Measurements from ENCODE around the gene NF2. TPM values are rescaled to one million over a fixed set of nuclear protein-coding genes. Genes with fewer than 3 reads are reported as not detected.
A peak's percentile ranks its signal among the peaks of the same experiment; 100 is the strongest.

The NF2 gene
- total RNA-seq, 4 donors from 2014 or later: 32.4 to 36.8 (median 34.4) TPM

DNA sequence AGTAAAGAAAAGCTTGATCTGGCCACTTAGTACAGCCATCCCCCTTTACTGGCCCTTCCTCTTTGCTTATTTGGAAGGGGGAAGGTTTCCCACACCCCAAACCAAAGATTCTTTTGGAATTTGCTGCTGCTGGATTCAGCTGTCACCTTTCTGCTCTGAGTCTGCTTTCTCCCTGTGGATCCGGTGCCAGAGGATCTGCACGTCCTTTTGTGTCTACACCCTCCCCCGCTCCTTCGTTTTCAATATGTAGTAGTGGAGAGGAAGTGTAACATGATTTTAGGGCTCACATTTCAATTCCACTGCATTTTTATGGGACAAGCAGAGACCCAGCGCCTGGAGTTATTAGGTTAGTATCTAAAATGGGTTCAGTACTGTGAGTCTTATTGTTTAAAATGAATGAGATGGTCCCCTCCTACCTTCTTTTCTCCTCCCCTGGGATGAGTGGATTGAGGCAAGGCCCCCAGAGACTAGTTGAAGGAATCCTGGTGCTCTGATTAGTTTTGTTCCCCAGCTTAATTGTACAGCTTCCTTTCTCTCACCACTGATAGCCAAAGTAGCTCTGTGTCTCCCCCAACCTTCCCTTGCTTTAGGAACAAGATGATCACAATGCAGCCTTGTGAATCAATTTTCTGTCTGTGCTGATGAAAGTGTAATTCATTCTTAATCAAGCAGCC lies 85.9 kb downstream of the NF2 start:
- 77% methylated on average over 5 of the region's 5 CpGs for WGBS
- Histone ChIP-seq H3K4me1 (peaks cover 46% of the 10 kb centered on the region), H3K36me3 (peaks cover 22% of the 10 kb centered on the region), H3K27me3 (no peaks in the 10 kb centered on the region), H3K4me3 (no peak overlapping the region), H3K9me3 (no peaks in the 10 kb centered on the region), H3K27ac (no peak overlapping the region)
- TF ChIP-seq POLR2A (IDR thresholded peaks at IDR 0.05) (no peak), POLR2AphosphoS5 (IDR thresholded peaks at IDR 0.05) (no peak), CTCF (IDR thresholded peaks at IDR 0.05) (no peak), EP300 (IDR thresholded peaks at IDR 0.05) (no peak)
- DNase-seq (ENCODE audit: low spot score in 2 of 2): no peak

GRCh38 chr22:29689880-29690213 lies 86.4 kb downstream of the NF2 start:
- no peak for DNase-seq (ENCODE audit: low spot score in 2 of 2)
- H3K27ac ChIP-seq: no peak overlapping the region
- 62% methylated on average over 5 of the region's 8 CpGs for WGBS

DNA sequence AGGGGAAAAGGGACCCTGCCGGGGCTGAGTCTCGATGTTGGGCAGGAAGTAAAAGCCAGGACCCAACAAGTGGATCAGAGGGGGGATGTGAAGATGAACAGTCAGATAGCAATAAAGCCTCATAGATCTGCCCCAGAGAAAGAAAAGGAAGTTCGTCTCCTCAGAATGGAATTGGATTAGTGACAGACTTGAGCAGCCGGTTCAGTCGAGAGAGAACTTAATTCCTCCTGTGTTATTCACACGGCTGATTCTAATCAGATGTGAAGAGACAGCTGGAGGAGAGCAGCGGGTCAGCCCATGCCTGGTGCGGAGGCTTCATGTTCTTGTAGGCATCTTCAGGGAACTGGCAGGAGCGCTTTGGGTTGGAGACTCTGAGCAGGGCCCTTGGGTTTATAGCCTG lies 87.0 kb downstream of the NF2 start:
- Histone ChIP-seq H3K36me3 (peaks cover 17% of the 10 kb centered on the region), H3K4me3 (no peak overlapping the region), H3K27me3 (no peaks in the 10 kb centered on the region), H3K9me3 (no peaks in the 10 kb centered on the region), H3K4me1 (peaks cover 57% of the 10 kb centered on the region), H3K27ac (no peak overlapping the region)
- 54% methylated on average over 9 of the region's 9 CpGs for WGBS
- no peak for TF ChIP-seq CTCF (IDR thresholded peaks at IDR 0.05)
- no peak for DNase-seq (ENCODE audit: low spot score in 2 of 2)

More at GRCh38 chr22:29689880-29690213, 86.4 kb downstream of the NF2 start:
- H3K36me3 ChIP-seq: peaks cover 17% of the 10 kb centered on the region
- H3K9me3 ChIP-seq: no peaks in the 10 kb centered on the region
- H3K4me3 ChIP-seq: no peak overlapping the region
- no peak for TF ChIP-seq POLR2AphosphoS5 (IDR thresholded peaks at IDR 0.05)
- TF ChIP-seq CTCF (IDR thresholded peaks at IDR 0.05): peak in 1 of 2 donors; percentile 37
- H3K27me3 ChIP-seq: no peaks in the 10 kb centered on the region
- peaks cover 51% of the 10 kb centered on the region for H3K4me1 ChIP-seq

- H3K36me3 ChIP-seq: peaks cover 10% of the 10 kb centered on the region
- DNase-seq (ENCODE audit: low spot score in 2 of 2): no peak
- 72% methylated on average over 12 of the region's 13 CpGs for WGBS
- no peaks in the 10 kb centered on the region for H3K27me3 ChIP-seq
- H3K4me3 ChIP-seq: no peak overlapping the region
- H3K9me3 ChIP-seq: no peaks in the 10 kb centered on the region
- no peak overlapping the region for H3K27ac ChIP-seq
- peaks cover 60% of the 10 kb centered on the region for H3K4me1 ChIP-seq
- TF ChIP-seq EP300 (IDR thresholded peaks at IDR 0.05) (no peak), POLR2A (IDR thresholded peaks at IDR 0.05) (no peak), POLR2AphosphoS5 (IDR thresholded peaks at IDR 0.05) (no peak), CTCF (IDR thresholded peaks at IDR 0.05) (no peak)
Observed at GRCh38 chr22:29691636-29692326, 88.3 kb downstream of the NF2 start.

DNA sequence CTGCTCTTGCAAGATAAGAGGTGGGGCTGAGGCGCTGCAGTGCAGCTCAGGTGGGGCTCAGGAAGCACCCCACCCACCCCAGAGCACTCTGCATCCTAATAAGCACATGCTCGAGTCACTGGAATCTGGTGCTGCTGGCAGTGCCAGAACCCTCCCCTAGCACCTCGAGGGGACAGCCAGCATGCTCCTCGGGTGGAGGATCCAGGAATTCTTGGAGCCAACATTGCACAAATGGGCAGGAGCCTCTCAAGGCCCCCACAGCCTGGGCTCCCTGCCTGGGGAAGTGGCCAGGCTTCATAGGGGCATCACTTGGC lies 88.9 kb downstream of the NF2 start:
- TF ChIP-seq CTCF (IDR thresholded peaks at IDR 0.05) (no peak), POLR2AphosphoS5 (IDR thresholded peaks at IDR 0.05) (no peak), POLR2A (IDR thresholded peaks at IDR 0.05) (no peak), EP300 (IDR thresholded peaks at IDR 0.05) (no peak)
- Histone ChIP-seq H3K27me3 (no peaks in the 10 kb centered on the region), H3K36me3 (peaks cover 13% of the 10 kb centered on the region), H3K4me3 (no peak overlapping the region), H3K4me1 (peaks cover 62% of the 10 kb centered on the region), H3K27ac (no peak overlapping the region), H3K9me3 (no peaks in the 10 kb centered on the region)
- WGBS: 13% methylated on average over 4 of the region's 4 CpGs
- DNase-seq (ENCODE audit: low spot score in 2 of 2): no peak
